NCI-H1694 (cell line): Measurements from ENCODE around the gene DHRS3.

ENCODE experiments used
- DNase-seq: peaks from one replicate; lab custom pipeline; 2025; lab: John Stamatoyannopoulos, UW

DHRS3 gene

GRCh38 chr1:12615865-12616708, 1.9 kb downstream of the DHRS3 start:
- no peak for DNase-seq

- no peak for DNase-seq
These were observed 2.7 kb downstream of the DHRS3 start for GRCh38 chr1:12615159-12615864.

GRCh38 chr1:12614402-12615158, 3.4 kb downstream of the DHRS3 start:
- no peak for DNase-seq

GRCh38 chr1:12613180-12613579, 4.8 kb downstream of the DHRS3 start:
- DNase-seq, result no peak

- no peak for DNase-seq
These were observed 7.1 kb downstream of the DHRS3 start for GRCh38 chr1:12610941-12611340.

GRCh38 chr1:12610305-12610935, 7.6 kb downstream of the DHRS3 start:
- no peak for DNase-seq

- no peak for DNase-seq
These were observed 8.5 kb downstream of the DHRS3 start for GRCh38 chr1:12609469-12610003.

GRCh38 chr1:12608311-12608957, 9.6 kb downstream of the DHRS3 start:
- no peak for DNase-seq

- no peak for DNase-seq
These were observed 10.7 kb downstream of the DHRS3 start for GRCh38 chr1:12607263-12607662.

GRCh38 chr1:12604986-12605385, 13.0 kb downstream of the DHRS3 start:
- no peak for DNase-seq

GRCh38 chr1:12604114-12604874, 13.7 kb downstream of the DHRS3 start:
- DNase-seq, result no peak

- DNase-seq, result no peak
These were observed 14.8 kb downstream of the DHRS3 start for GRCh38 chr1:12603224-12603623.

- no peak for DNase-seq
These were observed 15.4 kb downstream of the DHRS3 start for GRCh38 chr1:12602659-12603024.

- DNase-seq, result no peak
These were observed 16.0 kb downstream of the DHRS3 start for GRCh38 chr1:12601700-12602658.

GRCh38 chr1:12600880-12601633, 17.0 kb downstream of the DHRS3 start:
- DNase-seq, result no peak

- no peak for DNase-seq
These were observed 17.7 kb downstream of the DHRS3 start for GRCh38 chr1:12600335-12600734.

- no peak for DNase-seq
These were observed 18.4 kb downstream of the DHRS3 start for GRCh38 chr1:12599657-12600056.

GRCh38 chr1:12598974-12599373, 19.0 kb downstream of the DHRS3 start:
- no peak for DNase-seq

- DNase-seq, result no peak
These were observed 20.2 kb downstream of the DHRS3 start for GRCh38 chr1:12597792-12598191.
